Measurements from ENCODE around the gene TMC1. TPM values are rescaled to one million over a fixed set of nuclear protein-coding genes. Genes with fewer than 3 reads are reported as not detected.

The TMC1 gene
- total RNA-seq, 1 experiment from 2014 or later: not detected

GRCh38 chr9:72627147-72627546 is 105.7 kb downstream of the TMC1 start:
- no peak for DNase-seq
- H3K4me3 ChIP-seq: no peak overlapping the region

GRCh38 chr9:72627956-72628540 is 106.6 kb downstream of the TMC1 start:
- H3K36me3 ChIP-seq: no peaks in the 10 kb centered on the region
- DNase-seq: no peak

More at GRCh38 chr9:72627147-72627546, 105.7 kb downstream of the TMC1 start:
- Histone ChIP-seq H3K9me3 (no peaks in the 10 kb centered on the region), H3K36me3 (no peaks in the 10 kb centered on the region), H3K27me3 (no peaks in the 10 kb centered on the region)

DNA sequence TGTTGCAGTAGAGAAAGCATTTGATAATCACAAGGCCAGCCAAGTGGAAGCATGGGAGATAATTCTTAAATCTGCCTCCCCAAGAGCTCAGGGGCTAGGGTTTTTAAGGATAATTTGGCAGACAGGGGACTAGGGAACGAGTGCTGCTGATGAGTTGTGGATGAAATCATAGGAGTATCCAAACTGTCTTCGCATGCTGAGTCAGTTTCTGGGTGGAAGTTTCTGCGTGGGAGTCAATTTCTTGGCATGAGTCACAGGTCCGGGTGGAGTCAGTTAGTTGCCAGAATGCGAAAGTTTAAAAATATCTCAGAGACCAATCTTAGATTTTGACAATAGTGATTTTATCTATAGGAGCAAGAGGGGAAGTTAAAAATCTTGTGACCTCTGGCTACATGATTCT is 112.6 kb downstream of the TMC1 start:
- peak; percentile 14 for DNase-seq
- no peak overlapping the region for H3K4me3 ChIP-seq
- H3K27me3 ChIP-seq: no peaks in the 10 kb centered on the region
- H3K36me3 ChIP-seq: no peaks in the 10 kb centered on the region
- peaks cover 1% of the 10 kb centered on the region for H3K9me3 ChIP-seq

More at GRCh38 chr9:72627956-72628540, 106.6 kb downstream of the TMC1 start:
- Histone ChIP-seq H3K27me3 (no peaks in the 10 kb centered on the region), H3K9me3 (no peaks in the 10 kb centered on the region), H3K4me3 (no peak overlapping the region)

DNA sequence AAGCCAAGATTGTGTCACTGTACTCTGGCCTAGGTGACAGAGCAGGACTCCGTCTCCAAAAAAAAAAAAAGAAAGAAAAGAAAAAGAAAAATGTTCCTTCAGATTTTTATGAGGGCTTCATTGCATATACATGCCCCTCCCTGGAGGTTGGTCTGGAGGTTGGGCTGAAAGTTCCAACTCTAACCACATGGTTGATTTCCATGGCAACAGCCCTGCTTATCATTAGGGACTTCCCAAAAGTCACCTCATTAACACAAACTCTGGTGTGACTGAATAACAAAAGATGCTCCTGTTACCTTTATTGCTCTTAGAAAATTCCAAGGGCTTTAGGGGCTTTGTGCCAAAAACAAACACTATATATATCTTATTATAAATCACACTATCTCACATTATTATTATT is 113.8 kb downstream of the TMC1 start:
- peaks cover 1% of the 10 kb centered on the region for H3K9me3 ChIP-seq
- no peaks in the 10 kb centered on the region for H3K36me3 ChIP-seq
- DNase-seq: no peak
- H3K27me3 ChIP-seq: no peaks in the 10 kb centered on the region
- no peak overlapping the region for H3K4me3 ChIP-seq

- no peak overlapping the region for H3K4me3 ChIP-seq
- no peaks in the 10 kb centered on the region for H3K27me3 ChIP-seq
- no peaks in the 10 kb centered on the region for H3K36me3 ChIP-seq
- peaks cover 1% of the 10 kb centered on the region for H3K9me3 ChIP-seq
- no peak for DNase-seq
These were observed 115.2 kb downstream of the TMC1 start for GRCh38 chr9:72636621-72637020.

GRCh38 chr9:72643651-72644050 is 122.2 kb downstream of the TMC1 start:
- H3K4me3 ChIP-seq: no peak overlapping the region
- no peaks in the 10 kb centered on the region for H3K36me3 ChIP-seq
- no peak for DNase-seq

GRCh38 chr9:72646061-72646460 is 124.7 kb downstream of the TMC1 start:
- Histone ChIP-seq H3K9me3 (no peaks in the 10 kb centered on the region), H3K4me3 (no peak overlapping the region), H3K27me3 (no peaks in the 10 kb centered on the region), H3K36me3 (no peaks in the 10 kb centered on the region)
- DNase-seq: no peak

More at GRCh38 chr9:72643651-72644050, 122.2 kb downstream of the TMC1 start:
- H3K9me3 ChIP-seq: no peaks in the 10 kb centered on the region
- no peaks in the 10 kb centered on the region for H3K27me3 ChIP-seq

DNA sequence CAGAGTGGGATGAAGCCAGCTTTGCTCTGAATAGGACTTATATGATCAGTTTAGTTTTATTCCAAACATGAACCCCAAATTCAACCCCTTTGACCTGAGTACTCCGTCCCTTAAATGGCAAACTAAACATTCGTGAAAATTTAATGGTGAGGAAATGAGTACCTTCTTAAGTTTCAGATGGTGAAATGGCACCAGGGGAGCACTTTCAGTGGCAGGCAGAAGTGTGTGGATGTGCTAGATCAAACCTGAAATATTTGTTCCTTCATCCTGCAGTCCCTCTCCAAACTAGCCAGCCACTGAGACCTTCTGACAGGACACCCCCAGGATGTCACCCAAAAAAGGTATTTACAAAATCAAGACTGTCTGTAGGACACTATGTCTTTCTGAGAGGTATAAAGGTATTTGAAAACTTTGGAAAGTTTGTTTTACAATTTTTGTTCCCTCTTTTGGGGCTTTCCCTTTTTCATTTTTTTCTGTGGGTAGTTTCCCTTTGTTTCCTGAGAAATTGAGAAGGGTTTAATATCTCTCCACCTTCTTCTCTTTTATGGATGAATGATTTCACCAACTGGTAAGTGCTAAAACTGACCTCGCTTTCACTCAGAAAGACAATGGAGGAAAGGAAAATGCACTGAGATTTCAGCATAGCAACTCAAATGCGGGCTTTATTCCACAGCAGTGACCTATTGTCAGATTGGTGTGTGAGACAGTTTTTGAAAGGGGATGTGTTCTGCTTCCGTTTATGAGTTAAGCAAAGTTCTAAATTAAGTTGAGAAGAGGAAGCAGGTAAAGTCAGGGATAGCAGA is 127.1 kb downstream of the TMC1 start:
- Histone ChIP-seq H3K4me3 (no peak overlapping the region), H3K36me3 (no peaks in the 10 kb centered on the region)
- no peak for DNase-seq

DNA sequence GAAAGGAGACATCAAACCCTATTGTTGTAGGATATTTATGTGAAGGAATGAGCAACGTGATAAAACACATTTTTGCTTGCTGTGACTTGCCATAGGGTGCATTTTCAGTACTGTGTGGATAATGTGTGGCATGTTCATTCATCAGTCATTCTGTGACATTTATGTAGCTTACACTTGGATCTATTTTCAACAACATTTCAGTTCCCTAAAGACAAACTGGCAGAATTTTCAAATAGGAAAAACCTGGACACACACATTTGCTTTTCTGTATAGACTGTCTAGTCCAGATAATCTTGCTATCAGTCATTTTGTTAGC is 127.7 kb downstream of the TMC1 start:
- Histone ChIP-seq H3K27me3 (no peaks in the 10 kb centered on the region), H3K4me3 (no peak overlapping the region), H3K36me3 (no peaks in the 10 kb centered on the region), H3K9me3 (no peaks in the 10 kb centered on the region)
- no peak for DNase-seq

More for the DNA sequence above, 127.1 kb downstream of the TMC1 start:
- no peaks in the 10 kb centered on the region for H3K9me3 ChIP-seq
- H3K27me3 ChIP-seq: no peaks in the 10 kb centered on the region

- Histone ChIP-seq H3K36me3 (no peaks in the 10 kb centered on the region), H3K27me3 (no peaks in the 10 kb centered on the region), H3K4me3 (no peak overlapping the region), H3K9me3 (no peaks in the 10 kb centered on the region)
- DNase-seq: no peak
These were observed 128.8 kb downstream of the TMC1 start for GRCh38 chr9:72650206-72650605.

- no peaks in the 10 kb centered on the region for H3K9me3 ChIP-seq
- no peaks in the 10 kb centered on the region for H3K36me3 ChIP-seq
- no peak for DNase-seq
- no peak overlapping the region for H3K4me3 ChIP-seq
- no peaks in the 10 kb centered on the region for H3K27me3 ChIP-seq
These were observed 134.6 kb downstream of the TMC1 start for GRCh38 chr9:72656021-72656420.

DNA sequence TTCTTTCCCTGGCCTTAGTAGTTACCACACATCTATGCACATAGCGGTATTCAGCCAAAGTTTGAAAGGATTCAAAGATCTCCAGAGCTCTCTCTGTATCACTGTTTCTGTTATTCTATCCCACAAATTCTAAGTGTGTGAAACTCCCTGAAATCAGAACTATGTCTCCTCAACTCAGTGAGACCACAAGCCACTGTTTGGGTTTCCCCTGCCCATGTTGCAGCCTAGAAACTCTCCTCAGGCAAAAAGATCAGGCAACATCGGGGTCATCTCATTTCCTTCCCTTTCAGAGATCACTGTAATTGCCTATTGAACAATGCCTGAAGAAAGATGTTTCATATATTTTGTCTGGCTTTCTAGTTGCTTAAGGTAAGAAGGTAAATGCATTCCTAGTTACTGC is 135.6 kb downstream of the TMC1 start:
- no peak overlapping the region for H3K4me3 ChIP-seq

DNA sequence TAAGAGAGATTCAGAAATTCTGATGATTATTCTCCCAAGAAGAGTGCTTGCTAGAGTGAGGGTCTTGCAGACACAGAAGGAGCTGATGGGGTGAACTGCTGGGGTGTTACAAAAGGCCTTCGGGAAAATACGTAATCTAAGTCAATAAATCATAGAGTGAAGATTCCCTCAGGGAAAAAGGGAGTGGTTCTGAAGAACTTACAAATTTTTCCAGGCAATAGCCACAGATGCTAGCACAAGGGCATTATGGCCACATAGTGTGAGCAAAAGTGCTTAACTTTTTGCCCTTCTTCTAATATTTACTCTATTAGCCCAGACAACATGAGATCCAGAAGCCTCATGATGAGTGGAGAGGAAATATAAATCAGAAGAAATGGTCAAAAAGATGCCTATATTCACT is 137.3 kb downstream of the TMC1 start:
- H3K4me3 ChIP-seq: no peak overlapping the region
- H3K27me3 ChIP-seq: no peaks in the 10 kb centered on the region
- no peaks in the 10 kb centered on the region for H3K9me3 ChIP-seq
- H3K36me3 ChIP-seq: no peaks in the 10 kb centered on the region
- DNase-seq: no peak

More for the DNA sequence above, 135.6 kb downstream of the TMC1 start:
- DNase-seq: no peak
- H3K27me3 ChIP-seq: no peaks in the 10 kb centered on the region
- no peaks in the 10 kb centered on the region for H3K36me3 ChIP-seq
- H3K9me3 ChIP-seq: no peaks in the 10 kb centered on the region

DNA sequence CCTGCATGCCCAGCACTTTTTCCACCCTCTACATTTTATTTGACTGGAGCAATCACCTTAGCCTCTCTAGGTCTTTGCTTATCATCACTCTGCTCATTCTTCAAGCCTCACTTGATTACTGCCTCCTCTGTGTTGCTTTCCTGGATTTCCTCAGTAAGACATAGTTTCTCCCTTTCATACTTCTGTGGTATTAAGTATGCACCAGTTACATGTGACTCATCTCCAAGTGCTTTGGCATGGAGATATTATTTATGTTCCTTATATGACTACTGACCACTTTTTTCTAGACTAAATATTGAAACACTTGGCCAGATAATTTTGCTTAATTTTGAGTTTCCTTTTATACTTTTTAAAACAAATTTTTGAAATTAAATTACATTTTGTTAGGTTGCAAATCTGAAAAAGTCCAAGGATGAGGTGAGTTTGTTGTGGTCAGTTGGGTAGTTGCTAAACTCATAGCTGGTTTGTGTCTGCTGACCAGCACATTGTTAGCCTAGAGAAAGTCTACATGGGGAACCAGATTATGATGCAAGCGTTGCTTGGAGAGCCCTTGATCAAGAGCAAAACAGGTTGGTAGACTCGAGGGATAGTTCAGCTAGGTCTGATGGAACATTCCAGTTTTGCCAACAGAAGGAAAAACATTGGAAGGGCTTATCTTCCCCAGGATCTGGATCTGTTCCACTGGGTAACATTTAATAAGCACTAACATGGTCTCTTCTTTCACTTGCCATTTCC is 140.2 kb downstream of the TMC1 start:
- Histone ChIP-seq H3K36me3 (no peaks in the 10 kb centered on the region), H3K4me3 (no peak overlapping the region), H3K27me3 (no peaks in the 10 kb centered on the region), H3K9me3 (no peaks in the 10 kb centered on the region)
- no peak for DNase-seq

- peak; percentile 71 for DNase-seq
These were observed 144.0 kb downstream of the TMC1 start for GRCh38 chr9:72665421-72665820.

DNA sequence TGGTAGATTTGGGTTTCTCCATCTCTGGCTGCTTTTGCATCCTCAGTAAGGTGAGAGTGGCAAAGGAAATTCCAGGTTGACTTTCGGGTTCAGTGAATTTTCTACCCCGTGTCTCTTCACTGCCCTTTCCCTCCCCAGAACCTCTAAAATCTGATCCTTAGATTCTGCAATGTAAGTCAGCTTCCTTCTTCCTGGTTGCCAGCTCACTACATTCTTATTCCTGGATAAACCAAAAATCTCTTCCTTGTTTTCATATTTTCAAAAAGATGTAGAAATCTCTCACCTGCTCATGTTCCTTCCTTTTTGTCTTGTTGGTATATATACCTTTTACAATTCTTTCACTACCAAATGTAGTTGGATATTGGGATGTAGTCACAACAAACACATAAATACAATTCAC is 145.8 kb downstream of the TMC1 start:
- Histone ChIP-seq H3K27me3 (no peaks in the 10 kb centered on the region), H3K36me3 (no peaks in the 10 kb centered on the region), H3K9me3 (no peaks in the 10 kb centered on the region), H3K4me3 (no peak overlapping the region)
- DNase-seq: no peak

More at GRCh38 chr9:72665421-72665820, 144.0 kb downstream of the TMC1 start:
- H3K9me3 ChIP-seq: no peaks in the 10 kb centered on the region
- H3K36me3 ChIP-seq: no peaks in the 10 kb centered on the region
- no peak overlapping the region for H3K4me3 ChIP-seq
- H3K27me3 ChIP-seq: no peaks in the 10 kb centered on the region

- no peaks in the 10 kb centered on the region for H3K9me3 ChIP-seq
- H3K4me3 ChIP-seq: no peak overlapping the region
- no peak for DNase-seq
- H3K36me3 ChIP-seq: no peaks in the 10 kb centered on the region
- H3K27me3 ChIP-seq: no peaks in the 10 kb centered on the region
These were observed 153.6 kb downstream of the TMC1 start for GRCh38 chr9:72674961-72675360.
